Mesothelial cell of epicardium (in vitro differentiated cells): ENCODE results near the gene P2RY2. TPM values are rescaled to one million over a fixed set of nuclear protein-coding genes. Genes with fewer than 3 reads are reported as not detected.
A peak's percentile ranks its signal among the peaks of the same experiment; 100 is the strongest.

Experiments used
- DNase-seq, 2 experiments: peaks; one replicate each; pipeline ENCODE4 v3.0.0; 2021; ENCODE audit warnings: low spot score in 2 of 2; ENCODE audit not compliant: unreplicated experiment in 2 of 2
- H3K27ac Mint-ChIP-seq: 2 replicates; pipeline ENCODE4 v1.8.0; 2021; ENCODE audit warnings: mixed read lengths
- H3K27me3 Mint-ChIP-seq: 2 replicates; pipeline ENCODE4 v1.8.0; 2021; ENCODE audit warnings: low read depth, mixed read lengths
- H3K36me3 Mint-ChIP-seq: 2 replicates; pipeline ENCODE4 v1.8.0; 2021; ENCODE audit warnings: mixed read lengths
- H3K4me1 Mint-ChIP-seq: 2 replicates; pipeline ENCODE4 v1.8.0; 2021; ENCODE audit warnings: mixed read lengths
- H3K4me3 Mint-ChIP-seq: 2 replicates; pipeline ENCODE4 v1.8.0; 2021; ENCODE audit warnings: mild to moderate bottlenecking, moderate library complexity, mixed read lengths
- H3K9me3 Mint-ChIP-seq: 2 replicates; pipeline ENCODE4 v1.8.0; 2021; ENCODE audit warnings: mixed read lengths
- total RNA-seq: library from RNA; stranded (reverse); gene quantifications from 3 replicates; pipeline ENCODE4 v1.2.1, GENCODE V29; 2021
- TF ChIP-seq, protein P1 (sequence below): fragments of 200-600 bp; sonication (generic); IDR thresholded peaks from one replicate; pipeline ENCODE4 v1.5.0; 2021; ENCODE audit warnings: antibody characterized with exemption; ENCODE audit not compliant: unreplicated experiment

Gene P2RY2
- total RNA-seq, 1 donor from 2014 or later, result 4.5 TPM

DNA sequence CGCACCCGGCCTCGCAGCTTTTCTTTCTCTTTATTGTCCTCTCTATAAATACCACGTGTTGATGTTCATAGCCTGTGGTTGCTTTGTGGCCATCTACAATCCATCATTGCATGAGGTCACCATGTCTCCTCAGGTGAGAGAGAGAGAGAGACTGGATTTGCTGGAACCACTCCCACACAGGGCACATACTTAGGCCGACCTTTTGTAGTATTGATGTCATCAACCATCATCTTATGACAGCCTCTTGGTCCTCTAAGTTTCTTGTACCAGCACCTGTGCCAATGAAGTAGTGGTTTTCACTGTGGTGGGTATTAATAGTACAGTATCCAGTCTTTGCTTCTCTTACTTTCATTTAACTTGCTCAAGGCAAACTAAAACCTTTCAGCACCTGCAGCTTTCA, 31.2 kb downstream of the P2RY2 start:
- H3K27me3 Mint-ChIP-seq, result no peaks in the 10 kb centered on the region
- no peak overlapping the region for H3K4me3 Mint-ChIP-seq
- no peak for DNase-seq
- no peaks in the 10 kb centered on the region for H3K36me3 Mint-ChIP-seq
- TF ChIP-seq, protein P1, sequence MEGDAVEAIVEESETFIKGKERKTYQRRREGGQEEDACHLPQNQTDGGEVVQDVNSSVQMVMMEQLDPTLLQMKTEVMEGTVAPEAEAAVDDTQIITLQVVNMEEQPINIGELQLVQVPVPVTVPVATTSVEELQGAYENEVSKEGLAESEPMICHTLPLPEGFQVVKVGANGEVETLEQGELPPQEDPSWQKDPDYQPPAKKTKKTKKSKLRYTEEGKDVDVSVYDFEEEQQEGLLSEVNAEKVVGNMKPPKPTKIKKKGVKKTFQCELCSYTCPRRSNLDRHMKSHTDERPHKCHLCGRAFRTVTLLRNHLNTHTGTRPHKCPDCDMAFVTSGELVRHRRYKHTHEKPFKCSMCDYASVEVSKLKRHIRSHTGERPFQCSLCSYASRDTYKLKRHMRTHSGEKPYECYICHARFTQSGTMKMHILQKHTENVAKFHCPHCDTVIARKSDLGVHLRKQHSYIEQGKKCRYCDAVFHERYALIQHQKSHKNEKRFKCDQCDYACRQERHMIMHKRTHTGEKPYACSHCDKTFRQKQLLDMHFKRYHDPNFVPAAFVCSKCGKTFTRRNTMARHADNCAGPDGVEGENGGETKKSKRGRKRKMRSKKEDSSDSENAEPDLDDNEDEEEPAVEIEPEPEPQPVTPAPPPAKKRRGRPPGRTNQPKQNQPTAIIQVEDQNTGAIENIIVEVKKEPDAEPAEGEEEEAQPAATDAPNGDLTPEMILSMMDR, result no peak
- H3K9me3 Mint-ChIP-seq, result no peaks in the 10 kb centered on the region
- H3K4me1 Mint-ChIP-seq, result no peaks in the 10 kb centered on the region
- no peak overlapping the region for H3K27ac Mint-ChIP-seq

DNA sequence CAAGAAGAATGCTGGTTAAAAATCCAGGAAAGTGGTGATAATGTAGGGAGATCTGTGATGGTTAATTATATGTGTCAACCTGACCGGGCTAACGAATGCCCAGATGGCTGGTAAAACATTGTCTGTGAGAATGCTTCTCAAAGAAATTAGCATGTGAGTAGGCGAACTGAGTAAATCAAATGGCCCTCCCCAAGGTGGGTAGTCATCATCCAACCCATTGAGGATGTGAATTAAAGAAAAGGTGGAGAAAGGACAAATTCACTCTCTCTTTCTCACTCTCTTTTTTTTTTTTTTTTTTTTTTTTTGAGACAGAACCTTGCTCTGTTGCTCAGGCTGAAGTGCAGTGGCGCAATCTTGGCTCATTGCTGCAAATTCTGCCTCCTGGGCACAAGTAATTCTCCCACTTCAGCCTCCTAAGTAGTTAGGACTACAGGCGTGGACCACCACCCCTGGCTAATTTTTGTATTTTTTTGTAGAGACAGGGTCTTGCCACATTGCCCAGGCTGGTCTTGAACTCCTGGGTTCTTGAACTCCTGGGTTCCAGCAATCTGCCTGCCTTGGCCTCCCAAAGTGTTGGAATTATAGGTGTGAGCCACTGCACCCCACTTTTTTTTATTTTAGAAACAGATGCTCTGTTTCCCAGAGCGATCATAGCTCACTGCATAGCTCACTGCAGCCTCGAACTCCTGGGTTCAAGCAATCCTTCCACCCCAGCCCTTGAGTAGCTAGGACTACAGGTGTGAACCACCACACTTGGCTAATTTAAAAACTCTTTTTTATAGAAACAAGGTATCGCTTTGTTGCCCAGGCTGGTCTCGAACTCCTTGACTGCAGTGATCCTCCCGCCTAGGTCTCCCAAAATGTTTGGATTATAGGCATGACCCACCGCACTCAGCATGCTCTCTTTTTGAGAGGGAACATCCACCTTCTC, 32.0 kb downstream of the P2RY2 start:
- TF ChIP-seq, protein P1, result no peak
- H3K27ac Mint-ChIP-seq, result no peak overlapping the region
- no peaks in the 10 kb centered on the region for H3K36me3 Mint-ChIP-seq
- no peaks in the 10 kb centered on the region for H3K9me3 Mint-ChIP-seq
- no peak for DNase-seq
- no peaks in the 10 kb centered on the region for H3K27me3 Mint-ChIP-seq
- H3K4me3 Mint-ChIP-seq, result no peak overlapping the region
- no peaks in the 10 kb centered on the region for H3K4me1 Mint-ChIP-seq

DNA sequence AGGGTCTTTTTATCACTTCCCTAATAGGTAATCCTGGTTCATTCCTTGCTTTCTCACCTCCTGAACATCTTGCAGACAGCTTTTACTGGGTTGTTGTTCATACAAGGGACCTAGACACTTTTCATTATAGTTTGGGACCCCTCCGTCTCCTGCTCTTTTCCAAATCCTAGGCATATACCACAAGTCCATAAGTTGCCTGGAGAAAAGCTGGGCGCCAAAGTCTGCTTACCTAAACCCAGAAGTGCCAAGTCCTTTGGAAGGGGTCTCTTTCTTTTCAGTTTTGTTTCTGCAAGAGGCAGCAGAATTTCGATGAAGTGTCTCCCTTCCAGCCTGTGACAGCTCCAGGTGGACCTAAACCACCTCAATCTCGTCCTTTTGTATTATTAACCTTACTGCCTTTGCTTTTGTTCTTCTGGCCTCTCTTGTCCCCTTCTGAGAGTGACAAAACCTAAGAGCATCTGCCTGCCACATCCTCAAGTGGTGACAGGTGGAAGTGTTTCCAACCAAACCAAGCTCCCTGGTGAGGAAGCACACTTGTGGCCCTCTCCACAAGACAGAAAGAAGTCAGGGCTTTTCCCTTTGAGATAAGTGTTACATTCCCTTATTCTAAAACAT, 34.6 kb downstream of the P2RY2 start:
- Mint-ChIP-seq H3K27me3 (no peaks in the 10 kb centered on the region), H3K36me3 (no peaks in the 10 kb centered on the region), H3K27ac (no peak overlapping the region), H3K4me1 (peaks cover 4% of the 10 kb centered on the region), H3K9me3 (no peaks in the 10 kb centered on the region), H3K4me3 (no peak overlapping the region)
- no peak for DNase-seq
- TF ChIP-seq, protein P1, result no peak

DNA sequence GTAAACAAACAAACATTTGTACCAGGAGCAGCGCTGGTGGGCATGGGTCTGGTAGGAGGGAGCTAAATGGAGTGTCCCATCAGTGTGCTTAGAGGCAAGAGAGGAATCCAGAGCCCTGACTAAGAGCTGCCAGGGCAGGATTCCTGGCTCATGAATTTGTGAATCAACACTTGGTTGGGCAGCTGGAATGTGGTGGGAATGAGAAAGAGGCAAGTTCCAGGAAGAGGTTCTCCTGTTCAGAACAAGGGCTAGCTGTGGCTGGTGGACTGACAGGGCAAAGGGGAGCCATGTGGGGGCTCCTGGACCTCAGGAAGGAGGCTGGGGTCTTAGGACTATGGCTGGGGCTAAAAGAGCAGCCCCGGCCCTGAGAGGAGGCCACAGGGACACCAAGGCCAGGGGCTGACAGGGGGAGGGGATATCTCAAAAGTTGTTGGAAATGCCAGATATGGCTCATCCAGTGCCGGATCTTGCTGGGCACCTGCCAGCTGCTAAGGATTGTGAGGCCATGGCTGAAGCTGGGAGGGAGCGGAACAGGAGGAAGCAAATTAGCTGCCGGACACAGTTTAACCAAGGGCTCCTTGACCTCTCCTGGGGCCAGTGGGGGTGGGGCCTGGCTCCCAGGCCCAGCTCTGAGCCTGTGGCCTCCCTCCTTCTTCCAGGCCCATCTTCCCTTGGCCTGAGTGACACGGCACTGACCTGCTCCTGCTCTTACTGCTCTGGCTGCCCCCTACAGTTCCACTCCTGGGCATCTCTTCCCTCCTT, 39.4 kb downstream of the P2RY2 start:
- no peak overlapping the region for H3K27ac Mint-ChIP-seq
- H3K4me3 Mint-ChIP-seq, result no peak overlapping the region
- TF ChIP-seq, protein P1, result no peak
- DNase-seq, result peak in 1 of 2 experiments; percentile 27
- peaks cover 5% of the 10 kb centered on the region for H3K9me3 Mint-ChIP-seq
- no peaks in the 10 kb centered on the region for H3K27me3 Mint-ChIP-seq
- no peaks in the 10 kb centered on the region for H3K36me3 Mint-ChIP-seq
- H3K4me1 Mint-ChIP-seq, result peaks cover 4% of the 10 kb centered on the region

DNA sequence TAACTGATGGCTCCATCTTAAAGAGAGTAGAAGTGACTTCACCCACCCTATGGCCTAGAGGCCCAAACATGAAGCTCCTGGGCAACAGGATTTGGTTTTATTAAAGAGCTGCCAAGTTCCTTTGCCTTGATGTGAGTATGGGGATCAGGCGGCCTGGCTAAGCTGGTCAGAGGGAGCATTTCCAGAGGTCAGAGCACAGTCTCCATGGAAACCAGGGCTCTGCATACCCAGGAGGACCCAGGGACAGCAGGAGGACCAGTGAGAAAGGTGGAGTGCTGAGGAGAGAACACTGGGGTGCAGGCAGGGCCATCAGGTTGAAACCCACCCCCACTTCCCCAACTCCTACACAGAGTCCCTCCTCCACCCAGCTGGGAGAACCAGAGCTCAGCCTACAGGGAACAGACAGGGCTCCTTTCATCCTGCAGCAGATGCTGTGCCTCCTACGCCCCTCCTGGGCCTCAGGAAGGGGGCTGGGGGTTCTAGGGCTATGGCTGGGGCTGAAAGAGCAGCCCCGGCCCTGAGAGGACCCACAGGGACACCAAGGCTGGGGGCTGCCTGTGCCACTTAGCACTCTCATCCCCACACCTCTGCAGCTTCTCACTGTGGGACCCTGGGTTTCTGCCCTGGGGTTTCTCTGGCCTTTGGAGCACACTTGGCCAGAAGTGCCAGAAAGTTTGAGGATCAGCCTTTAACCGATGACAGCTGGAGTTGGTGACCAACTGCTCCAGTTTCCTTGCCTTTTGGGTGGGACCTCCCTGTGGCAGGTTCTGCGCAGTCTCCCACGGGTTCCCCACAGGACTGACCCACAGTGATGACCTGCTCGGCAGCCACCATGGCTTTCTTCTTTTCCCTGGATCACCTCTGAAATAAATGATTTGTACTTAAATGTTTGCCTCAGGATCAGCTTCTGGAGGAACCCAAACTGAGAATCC, 40.3 kb downstream of the P2RY2 start:
- Mint-ChIP-seq H3K27ac (no peak overlapping the region), H3K4me3 (no peak overlapping the region), H3K9me3 (peaks cover 6% of the 10 kb centered on the region), H3K4me1 (peaks cover 4% of the 10 kb centered on the region), H3K36me3 (no peaks in the 10 kb centered on the region), H3K27me3 (peaks cover 3% of the 10 kb centered on the region)
- DNase-seq, result peak in 1 of 2 experiments; percentile 21
- TF ChIP-seq, protein P1, result no peak
